Colon (tissue), 2 donors: ENCODE results near the gene PTPRM.

Experiments used
- FAIRE-seq: peaks from 2 replicates; lab custom pipeline; 2012; peaks lifted over from hg19 to GRCh38; lab: Jason Lieb, UNC
- donor health status: control.
- donor health status: control.

The PTPRM gene

DNA sequence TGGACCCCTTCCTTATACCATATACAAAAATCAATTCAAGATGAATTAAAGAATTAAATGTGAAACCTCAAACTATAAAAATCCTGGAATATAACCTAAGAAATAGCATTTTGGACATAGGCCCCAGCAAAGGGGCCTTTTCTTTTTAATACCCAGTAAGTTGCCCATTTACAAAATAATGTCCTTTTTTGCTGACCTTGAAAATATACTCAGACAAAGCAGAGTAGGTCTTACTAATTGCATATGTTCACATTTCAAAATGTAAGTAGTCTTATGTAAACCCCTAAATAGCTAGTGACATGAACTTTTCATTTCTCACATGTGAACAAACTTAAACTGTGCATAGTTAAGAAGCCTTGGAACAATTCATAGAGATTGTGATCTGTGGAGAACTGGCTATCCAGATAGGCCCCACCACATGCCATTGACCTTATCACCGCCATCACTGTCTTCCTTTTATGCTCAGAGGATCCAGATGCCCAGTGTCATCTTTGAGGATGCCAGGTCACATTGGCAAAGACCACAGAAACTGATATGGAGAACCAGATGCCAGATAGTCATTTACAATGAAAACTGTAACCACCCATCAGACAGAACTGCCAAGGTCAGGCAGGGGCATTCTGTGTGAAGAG is 759.8 kb downstream of the PTPRM start:
- FAIRE-seq = no peak

DNA sequence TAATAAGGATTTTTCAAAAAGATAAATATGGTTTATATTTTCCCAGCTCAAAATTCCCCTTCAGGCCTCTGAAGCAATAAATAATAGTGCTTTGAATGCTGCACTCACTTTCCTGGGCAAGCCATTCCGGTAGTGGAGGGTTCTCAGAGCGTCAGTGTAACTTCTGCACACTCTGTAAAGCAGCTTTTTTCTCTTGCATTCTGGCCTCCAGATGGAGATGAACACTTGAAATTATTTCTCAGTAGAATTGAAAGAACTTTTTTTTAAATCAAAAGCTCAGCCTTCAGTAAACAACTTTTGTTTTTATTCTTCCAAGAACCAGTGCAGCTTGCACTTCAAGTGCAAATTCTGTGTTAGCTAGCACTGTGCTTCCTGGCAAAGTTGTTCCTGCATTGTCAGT is 761.0 kb downstream of the PTPRM start:
- no peak for FAIRE-seq

DNA sequence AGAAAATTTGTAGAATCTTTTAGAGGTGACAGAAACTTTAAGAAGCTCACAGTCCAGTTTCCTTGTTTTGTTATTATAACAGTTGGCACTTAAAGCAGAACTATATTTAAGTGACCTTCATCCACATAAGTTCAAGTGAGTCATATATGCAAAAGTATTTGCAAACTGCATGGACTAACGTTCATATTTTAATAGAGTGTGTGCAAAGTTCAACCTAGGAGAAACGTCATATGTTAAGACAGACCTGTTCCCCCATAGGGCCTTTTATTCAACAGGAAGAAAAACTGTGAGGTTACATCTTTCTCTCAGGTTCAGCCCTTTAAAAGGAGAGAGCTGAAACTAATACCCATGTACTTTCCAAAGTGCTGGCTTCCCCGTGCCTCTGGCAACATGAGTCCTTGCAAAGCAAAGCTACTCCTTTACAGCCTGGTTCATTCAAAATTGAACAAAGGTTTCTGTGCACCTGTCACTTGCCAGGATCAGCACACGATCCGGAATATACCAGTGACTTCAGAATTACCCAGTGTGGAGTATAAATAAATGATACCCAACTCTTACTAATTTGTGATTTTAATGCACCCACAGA is 762.2 kb downstream of the PTPRM start:
- no peak for FAIRE-seq

DNA sequence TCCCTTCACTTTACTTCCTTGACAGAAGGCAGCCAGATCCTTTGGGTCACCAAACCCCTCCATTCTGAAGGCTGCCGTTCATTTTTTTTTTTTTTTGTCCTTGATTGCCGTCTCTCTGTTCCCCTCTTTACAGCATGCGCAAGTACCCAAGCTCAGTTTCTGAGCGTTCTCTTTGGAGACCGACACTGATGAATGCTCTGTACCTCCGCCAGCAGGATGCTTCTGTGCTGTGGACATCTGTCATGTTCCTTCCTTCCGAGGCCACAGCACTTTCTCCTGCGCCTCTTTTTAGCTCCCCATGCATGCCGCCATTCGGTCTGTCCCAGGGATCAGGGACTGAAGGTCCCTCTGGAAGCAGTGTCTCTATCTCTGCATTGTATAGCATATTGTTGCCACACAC is 763.5 kb downstream of the PTPRM start:
- no peak for FAIRE-seq

DNA sequence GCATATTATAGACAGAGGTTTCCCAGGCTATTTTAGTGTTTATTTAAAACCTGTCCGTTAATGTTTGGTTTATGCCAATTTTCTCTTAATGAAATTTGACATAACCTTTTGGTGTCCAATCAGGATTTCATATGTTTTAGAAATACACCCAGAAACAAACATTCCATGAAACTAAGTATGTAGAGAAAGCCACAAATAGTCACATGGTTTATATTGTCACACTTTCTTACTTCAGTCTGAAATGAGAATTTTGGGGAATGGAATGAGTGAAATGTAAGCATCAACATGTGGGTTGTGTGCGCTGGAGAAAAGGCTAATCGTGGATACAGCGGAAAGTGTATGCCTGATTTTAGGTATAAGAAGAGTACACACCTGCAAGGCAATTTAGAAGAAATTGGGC is 765.2 kb downstream of the PTPRM start:
- no peak for FAIRE-seq

DNA sequence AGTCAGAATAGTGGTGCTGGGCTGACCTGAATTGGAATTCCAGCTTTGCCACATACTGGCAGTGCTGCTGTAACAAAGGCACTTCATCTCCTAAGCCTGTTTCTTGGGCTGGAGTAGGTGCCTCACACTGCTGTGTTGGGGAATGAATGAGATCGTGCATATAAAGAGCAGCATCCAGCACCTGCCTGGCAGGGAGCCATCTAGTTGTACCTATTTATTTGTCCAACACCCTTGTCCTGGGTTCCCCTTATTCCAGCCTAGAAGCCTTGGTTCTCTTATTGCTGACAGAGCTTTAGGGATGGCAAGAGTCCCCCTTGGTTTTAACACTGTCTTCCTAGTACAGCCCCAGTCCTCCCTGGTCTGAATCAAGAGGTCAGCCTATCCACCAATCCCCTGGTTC is 766.8 kb downstream of the PTPRM start:
- no peak for FAIRE-seq

DNA sequence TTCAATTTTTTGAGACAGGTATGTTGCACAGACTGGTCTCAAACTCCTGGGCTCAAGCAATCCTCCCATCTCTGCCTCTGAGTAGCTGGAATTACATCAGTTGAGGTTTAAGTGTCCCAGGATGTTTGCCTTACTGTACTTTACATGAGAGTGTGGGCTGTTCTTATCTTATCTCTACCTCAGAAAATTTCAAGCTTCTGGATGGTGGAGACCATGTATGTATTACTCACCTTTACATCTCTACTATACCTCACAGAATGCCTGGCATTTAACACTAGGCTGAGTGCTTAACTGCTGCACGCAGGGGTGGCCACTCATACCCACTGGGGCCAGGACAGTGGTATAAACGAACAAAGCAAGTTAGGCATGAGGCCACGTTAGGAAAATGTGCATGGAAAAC is 770.1 kb downstream of the PTPRM start:
- FAIRE-seq = no peak

DNA sequence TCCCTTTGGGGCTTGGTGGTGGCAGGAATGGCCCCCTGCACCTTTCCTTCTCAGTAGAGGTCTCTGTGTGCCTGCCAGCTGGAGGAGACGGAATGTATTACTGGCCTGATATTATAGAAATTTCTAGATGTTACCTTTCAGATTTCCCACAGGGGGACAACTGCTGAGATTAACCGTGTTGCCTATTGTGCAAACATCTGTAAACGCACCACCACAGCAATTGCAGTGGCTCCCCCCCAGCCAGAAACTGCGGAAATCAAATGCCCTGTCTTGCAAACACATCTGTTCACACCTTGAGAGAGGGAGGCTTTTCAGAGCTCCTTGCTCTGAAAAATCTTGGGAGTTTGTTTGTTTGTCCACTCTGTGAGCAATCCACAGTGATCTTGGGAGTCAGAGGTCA is 772.1 kb downstream of the PTPRM start:
- FAIRE-seq = no peak

DNA sequence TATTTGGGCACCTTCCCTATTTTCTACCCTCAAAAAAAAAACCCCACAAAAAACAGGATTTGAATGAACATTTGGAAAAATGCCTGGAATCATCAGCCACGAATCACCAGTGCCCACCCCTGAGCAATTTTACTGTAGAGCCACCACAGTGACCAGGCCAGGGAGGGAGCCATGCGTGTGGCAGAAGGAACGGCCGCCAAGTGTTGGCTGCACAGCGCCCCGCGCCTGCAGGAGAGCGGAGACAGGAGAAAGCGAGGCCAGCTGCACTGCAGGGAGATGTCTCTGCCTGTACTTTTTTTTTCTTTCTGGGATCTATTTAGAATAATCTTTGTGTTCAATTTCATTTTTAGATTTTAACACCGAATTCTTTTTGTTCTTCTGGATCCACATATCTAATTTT is 772.8 kb downstream of the PTPRM start:
- no peak for FAIRE-seq

DNA sequence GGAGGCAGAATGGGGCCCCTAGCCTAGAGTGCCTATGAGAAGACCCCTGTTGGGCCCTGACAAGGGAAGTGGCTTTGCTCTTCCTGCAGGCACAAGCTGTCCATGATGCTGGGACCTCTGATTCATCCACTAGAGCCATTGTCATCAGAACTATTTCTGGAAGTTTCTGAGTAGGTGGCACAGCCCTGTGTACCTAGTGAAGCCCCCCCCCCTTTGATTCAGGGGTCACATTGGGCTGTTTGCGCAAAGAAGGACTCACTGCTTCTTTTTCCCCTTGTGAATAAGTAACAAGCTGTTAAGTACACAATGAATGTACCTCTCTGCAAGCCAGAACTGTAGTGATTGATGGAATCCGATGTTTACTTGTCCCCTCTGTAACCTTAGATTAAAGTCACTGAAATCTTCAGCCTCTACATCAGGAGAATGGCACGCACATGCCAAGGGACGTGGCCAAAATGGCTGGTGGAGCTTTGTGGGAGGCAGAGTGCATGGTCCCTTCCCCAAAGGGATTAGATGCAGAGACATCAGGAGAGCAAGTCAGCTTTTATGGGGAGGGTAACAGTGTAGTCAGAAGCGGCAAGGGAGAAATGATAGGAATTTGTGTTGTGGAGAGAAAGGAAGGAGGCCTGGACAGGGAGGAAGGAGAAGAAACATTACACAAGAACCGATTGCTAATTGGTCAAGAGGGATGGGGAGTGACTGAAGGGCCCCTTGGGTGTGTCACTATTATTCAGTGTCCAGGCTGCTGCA is 774.5 kb downstream of the PTPRM start:
- no peak for FAIRE-seq

DNA sequence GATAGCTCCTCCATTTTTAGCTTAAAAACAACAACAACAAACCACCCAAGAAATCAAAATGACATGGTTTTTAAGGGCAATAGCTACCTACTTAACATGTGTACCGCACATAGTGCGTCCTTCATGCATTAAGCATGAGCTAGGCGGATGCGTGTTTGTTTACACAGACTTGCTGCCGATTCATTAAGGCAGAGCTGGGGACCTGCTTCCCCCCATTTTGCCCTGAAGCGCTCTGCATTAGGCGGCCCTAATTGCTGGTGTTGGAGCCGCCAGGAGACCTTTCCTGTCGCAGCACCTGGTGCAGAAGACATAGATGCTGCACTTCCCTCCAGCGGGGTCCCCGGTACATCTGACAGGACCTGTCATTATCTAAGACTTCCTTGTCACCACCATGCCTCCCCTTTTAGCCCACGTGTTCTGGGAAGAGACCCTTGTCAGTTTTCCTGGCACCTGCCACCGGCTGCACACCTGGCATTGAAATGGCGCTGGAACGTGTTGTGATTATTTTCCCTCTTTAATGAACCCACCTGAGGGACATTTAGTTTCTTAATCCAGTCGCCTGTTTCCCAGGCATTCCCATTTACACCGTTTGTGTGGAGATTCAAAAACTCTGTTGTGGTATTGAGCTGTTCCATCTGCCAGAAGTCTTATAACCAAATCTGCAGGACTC is 781.1 kb downstream of the PTPRM start:
- no peak for FAIRE-seq

DNA sequence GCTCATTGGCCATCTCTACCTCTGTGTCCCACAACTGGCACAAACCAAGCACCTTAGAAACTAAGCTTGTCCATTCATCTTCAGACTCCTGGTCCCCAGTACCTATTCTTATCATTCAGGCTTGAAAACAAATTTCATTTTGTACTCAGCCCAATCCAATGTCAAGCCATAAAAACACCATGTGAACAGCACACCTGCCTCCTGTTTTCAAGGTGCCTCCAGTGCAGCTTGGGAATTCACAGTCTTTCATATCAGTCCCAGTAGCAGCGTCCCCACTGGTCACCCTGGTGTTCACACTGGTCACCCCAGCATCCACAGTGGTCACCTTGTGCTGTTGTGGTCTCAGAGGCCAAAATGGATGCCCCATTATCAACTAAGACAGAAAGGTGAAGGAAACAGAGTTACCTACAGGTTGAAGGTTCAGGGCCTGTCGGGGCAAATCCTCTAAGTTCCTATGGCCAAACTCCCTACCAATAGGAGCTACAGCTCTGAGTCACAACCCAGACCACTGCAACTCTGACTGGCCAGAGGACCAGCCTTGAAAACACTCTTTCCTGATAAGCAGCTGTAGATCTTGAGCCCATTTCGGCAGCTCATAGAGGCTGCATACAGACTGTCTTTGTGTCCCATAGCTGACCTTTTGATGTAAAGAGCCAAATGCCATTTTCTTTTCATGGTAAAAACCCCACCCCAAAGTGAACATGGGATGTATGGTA is 782.6 kb downstream of the PTPRM start:
- FAIRE-seq = no peak

DNA sequence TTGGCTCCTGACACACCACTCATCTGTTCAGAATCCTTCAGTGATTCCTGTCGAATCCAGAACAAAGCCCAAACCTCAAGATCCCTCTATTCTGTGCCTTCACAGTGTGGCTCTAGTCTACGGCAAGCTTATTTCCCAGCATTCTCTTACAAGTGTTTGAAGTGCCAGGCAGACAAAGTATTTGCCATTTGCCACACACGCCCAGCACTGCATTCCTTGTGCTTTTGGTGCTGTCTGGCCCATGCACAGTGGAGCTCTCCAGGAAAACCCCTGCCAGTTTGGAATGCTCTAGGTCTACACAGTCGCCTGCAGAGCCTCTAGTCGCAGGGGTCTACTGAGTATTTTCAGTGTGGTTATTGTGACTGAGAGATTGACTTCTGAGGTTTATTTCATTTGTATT is 783.5 kb downstream of the PTPRM start:
- no peak for FAIRE-seq

DNA sequence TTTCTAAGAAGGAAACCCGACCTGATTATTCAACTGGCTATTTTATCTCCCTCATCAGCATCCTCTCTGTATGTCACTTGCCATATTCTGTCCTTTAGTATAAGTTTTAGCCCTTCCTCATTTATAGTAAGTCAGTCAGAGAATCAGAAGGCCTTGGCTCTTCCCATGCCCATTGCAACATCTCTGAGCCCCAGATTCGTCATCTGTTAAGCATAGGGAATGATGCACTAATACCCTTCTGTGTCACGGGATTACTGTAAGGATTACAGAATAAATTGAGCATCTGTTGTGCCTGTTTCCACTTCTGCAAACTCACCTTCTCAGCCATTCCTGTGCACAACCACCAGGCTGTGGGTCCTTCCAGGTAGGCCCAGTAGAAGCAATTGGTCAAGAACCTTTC is 784.0 kb downstream of the PTPRM start:
- FAIRE-seq = no peak

DNA sequence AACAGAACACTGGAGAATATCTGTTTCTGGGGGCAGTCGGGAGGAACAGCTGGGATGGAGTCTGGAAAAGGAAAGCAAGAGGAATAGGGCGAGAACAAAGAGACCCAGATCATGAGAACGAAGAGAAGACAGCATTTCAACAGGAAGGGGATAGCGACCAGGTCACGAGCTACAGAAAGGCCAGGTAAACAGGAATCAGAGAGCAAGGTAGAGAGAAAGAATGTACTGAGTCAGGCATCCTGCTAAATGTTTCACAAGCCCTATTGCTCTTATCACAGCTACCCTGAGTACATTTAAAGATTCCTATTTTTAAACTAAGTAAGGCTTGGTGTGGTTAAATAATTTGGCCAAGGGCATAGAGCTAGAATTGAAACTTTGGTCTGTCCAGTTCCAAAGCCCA is 787.2 kb downstream of the PTPRM start:
- FAIRE-seq = no peak

DNA sequence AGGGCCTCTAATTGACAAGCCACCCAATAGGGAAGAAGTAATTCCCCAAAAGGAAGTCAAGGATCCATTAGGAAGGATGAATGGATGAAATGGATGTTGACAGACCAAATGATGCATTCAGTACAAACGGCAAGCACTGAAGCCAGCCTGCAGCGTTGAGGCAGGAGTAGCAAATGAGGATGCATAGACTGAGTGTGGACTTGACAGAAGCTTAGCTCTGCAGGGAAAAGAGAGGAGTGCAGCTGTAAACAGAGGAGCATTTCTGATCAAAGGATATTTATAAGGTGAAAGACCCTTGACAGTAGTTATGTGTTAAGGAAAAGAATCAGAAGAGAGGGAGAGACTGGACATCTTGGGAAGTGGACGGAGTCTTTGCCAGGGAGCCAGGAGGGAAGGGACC is 788.9 kb downstream of the PTPRM start:
- no peak for FAIRE-seq

DNA sequence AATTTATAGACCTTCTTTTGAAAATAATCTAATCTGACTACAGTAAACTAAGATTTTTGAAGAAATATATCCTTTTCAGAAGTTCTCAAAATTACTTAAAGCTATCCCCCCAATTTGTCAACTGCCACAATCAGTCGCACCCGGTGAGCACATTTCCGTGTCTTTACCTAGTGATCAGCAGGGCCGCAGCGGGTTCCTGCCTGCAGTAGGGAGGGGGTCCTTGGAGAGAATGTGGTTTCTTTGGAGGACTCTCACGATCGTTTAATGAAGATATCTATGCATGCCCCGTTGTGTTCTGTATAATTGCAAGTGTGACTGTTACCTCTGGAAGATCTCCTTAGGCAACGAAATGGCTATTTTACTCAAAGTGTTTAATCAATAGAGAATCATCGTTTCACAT is 790.2 kb downstream of the PTPRM start:
- FAIRE-seq = no peak

DNA sequence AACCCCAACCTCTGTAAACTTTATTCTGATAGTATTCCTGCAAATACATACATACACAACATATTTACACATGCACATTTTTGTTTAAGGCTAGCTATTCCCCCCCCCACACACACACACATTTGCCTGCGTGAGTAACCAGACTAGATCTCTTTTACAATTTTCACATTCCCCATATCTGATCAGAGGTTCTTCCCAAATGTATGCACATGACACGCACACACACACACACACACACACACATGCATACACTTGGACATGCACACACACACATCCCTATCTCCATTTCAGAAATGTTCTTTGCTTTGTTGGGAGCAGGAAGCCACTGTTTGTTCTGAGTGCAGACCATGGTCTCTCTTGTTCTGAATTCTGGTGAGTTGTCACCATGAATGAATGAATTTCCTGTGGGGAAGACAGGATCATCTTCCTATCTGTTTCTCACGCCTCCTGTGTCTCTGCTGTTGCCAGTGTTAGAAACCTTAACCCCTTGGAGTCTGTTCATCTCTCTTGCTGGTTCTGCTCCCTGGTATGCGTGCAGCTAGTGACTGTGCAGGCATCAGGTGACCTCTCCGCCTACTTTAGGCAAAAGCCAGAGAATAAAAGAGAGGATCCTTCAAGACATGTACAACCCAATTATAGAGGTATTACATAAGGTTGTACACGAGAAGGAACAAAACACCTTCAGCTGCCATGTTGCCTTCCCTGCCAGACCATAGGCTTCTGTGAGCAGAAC is 791.1 kb downstream of the PTPRM start:
- FAIRE-seq = no peak

DNA sequence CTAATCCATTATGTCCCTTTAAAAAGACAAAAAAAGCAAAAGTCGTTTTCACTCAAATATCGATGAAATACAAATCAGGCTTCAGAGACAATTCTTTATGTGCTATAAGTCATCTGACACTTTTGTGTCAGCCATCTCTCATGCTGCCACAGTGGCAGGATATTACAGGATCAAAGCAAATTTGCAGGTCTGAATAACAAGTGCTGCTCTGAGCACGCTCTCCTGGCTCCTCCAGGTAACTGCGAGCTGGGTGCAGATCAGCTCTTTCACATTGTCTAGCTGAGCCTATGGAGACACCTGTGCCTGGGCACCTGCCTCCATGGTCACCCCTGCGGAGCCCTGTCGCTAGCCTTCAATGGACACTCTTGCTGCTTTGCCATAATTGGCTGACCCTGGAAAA is 792.0 kb downstream of the PTPRM start:
- FAIRE-seq = no peak

DNA sequence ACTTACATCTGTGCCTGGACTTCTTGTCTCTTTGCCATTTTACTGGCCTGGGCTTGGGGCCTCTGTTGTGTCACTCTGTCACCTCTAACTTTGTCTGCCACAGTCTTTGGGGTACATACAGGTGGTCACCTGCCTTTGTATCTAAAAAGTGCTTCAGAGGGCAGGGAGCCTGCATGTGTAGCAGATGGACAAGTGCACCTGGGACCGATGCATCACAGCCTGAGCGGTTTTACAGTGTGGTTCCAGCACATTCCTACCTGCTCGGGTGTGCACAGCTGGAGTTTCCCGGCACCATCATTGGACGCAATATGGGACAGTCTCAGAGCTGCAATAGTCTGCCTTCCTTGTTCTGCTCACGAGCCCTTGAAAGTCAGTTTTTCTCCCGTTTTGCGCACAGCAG is 792.4 kb downstream of the PTPRM start:
- FAIRE-seq = no peak

DNA sequence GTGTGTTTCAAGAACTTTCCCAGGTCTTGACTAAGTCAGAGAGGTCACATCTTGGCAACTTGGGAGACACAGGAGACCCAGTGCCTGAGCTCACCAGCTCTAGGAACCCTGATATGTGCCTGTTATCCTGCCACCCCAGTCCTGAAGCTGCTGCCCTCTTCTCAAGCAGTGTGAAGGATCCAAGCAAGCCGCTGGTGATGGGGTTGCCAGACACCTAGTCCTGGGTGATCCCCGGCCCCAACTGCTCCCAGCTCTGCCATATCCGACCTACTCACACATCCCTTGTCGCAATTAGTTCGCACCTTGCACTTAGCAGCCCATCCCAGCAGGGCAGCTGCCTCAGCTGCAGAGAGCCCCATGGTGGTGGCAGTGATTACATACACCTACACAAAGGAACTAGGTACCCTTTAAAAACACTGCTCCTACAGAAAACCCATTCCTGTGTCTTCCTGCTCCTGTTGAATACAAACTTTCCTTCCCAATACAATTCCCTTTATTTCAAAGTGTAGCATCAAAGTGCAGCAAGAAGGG is 794.9 kb downstream of the PTPRM start:
- no peak for FAIRE-seq

DNA sequence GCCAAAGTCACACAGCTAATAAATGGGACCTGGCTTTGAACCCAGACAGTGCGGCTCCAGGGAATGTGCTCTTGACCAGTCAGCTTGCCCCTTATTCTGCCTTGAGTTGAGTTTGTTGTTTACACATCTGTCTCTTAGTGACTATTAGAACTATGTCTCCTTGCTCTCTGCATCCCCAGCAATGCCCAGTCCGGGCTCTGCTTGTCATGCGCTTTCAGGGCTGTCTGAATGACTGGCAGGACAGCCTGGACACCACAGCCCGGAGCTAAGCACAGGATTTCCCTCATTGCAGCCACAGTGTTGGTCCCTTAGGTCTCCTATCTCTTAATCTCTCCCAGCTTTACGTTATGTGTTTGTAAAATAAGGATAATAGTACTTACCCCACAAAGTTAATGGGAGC is 795.7 kb downstream of the PTPRM start:
- FAIRE-seq = no peak
